OCI-M1 (cell line): ENCODE results near the gene ELAVL2.
"Not testable (repeated sequence)": the region's sequence is repeated elsewhere in the genome, so short reads cannot be mapped to it uniquely, and the experiment has no call there.

Source experiments
- DNase-seq: peaks from one replicate; lab custom pipeline; 2025; lab: John Stamatoyannopoulos, UW

Gene ELAVL2

DNA sequence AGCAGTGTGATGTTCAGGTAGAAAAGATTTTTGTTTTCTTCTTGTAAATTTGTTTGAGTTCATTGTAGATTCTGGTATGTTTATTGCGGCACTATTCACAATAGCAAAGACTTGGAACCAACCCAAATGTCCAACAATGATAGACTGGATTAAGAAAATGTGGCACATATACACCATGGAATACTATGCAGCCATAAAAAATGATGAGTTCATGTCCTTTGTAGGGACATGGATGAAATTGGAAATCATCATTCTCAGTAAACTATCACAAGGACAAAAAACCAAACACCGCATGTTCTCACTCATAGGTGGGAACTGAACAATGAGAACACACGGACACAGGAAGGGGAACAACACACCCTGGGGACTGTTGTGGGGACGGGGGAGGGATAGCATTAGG, 103.0 kb downstream of the ELAVL2 start:
- not testable (repeated sequence) for DNase-seq

DNA sequence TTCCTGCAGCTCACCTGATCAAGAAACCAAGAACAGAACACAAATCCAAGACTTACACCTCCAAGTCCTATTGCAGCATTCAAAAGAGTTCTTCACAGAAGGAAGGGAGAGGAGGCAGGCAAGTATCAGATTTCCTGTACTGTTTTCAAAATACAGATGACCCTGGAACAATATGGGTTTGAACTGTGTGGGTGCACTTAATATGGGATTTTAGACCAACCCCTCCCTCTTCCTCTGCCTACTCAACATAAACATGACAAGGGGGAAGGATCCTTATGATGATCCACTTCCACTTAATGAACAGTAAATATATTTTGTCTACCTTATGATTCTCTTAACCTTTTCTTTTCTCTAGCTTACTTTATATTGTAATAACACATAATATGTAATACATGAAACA, 104.6 kb downstream of the ELAVL2 start:
- DNase-seq: no peak

DNA sequence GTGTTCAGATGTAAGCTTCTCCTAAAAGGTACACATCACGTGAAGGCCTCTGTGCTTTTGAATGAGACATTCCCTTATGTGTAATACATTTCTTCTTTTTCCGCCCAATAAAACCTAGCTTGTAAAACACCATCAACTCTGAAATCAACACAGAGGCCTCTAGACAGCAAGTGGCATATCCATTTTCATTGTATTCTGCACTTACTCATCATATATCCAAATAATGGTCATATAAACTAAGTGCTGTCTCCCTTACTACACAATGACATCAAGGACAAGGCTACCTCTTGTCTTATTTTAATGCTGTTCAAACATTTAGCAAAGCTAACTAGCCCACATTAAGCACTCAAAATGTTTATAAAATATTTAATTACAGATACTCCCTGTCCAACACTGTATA, 108.5 kb downstream of the ELAVL2 start:
- DNase-seq: no peak

GRCh38 chr9:23707249-23707648, 118.8 kb downstream of the ELAVL2 start:
- DNase-seq: no peak

GRCh38 chr9:23702311-23702922, 123.6 kb downstream of the ELAVL2 start:
- DNase-seq: no peak

- DNase-seq: no peak
These were observed 124.7 kb downstream of the ELAVL2 start for GRCh38 chr9:23701291-23701690.

DNA sequence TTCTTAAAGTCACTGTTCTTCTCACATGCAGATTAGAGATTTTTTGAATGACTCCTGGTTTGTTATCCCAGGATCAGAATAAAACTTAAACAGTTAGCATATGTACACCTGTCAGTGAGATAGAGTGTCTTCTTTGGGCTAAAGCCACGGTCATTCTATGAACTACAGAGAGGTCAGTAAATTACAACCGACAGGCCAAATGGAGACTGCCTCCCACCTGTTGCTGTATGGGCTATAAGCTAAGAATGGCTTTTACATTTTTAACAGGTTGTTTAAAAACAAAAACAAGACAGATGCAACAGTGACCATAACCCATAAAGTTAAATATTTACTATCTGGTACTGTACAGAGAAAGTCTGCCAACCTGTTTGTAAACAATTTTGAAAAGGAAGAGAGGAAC, 125.7 kb downstream of the ELAVL2 start:
- DNase-seq: no peak

DNA sequence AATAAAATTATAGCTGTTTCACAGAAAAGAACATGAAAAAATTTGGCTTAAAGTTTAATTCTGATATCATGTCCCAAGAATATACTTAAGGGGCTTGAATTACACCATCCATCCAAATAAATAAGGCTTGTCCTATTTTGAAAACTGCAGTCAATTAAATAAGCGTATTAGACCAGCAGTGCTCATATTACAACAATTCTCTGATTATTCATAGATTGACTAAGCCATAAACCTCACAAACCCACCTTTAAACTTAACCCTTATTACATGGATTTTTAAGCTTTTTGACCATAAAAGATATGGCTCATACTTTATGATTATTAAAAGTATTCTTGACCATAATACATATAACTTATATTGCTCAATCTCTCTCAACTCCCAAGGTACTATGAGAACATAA, 127.9 kb downstream of the ELAVL2 start:
- DNase-seq: no peak

DNA sequence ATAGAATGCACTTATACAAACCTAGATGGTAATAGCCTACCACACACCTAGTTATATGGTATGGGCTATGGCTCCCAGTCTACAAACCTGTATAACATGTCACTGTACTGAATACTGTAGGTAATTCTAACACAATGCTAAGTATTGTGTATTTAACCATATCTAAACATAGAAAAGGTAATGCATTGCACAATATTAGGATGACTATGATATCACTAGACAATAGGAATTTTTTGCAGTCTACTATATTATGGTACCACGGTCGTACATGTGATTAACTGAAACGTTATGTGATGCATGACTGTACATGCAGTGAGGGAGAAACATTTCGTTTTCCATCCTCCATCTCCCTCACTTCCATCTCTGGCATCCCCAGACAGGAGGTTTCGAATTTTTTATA, 130.5 kb downstream of the ELAVL2 start:
- no peak for DNase-seq

DNA sequence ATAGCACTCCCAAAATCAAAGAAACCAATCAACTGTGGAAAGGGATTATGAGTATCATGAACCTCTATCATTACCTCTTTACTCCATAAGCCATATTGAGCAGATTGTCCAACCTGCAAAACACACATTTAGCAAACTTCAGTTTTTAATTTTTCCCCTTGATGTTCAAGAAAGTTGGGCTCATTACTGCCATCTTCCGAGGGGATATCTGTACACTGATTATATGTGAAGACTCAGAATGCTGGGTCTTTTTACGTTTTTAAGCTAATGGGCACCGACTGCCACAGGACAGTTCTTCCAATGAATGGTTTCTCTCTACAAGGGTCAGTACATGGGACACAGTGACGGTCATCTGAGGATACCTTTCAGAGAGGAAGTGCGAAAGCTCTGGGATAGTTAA, 132.7 kb downstream of the ELAVL2 start:
- DNase-seq: peak; percentile 79

GRCh38 chr9:23686896-23687295, 139.1 kb downstream of the ELAVL2 start:
- DNase-seq: no peak

- no peak for DNase-seq
These were observed 139.8 kb downstream of the ELAVL2 start for GRCh38 chr9:23686257-23686656.

GRCh38 chr9:23683611-23684061, 142.4 kb downstream of the ELAVL2 start:
- DNase-seq: no peak

- no peak for DNase-seq
These were observed 143.1 kb downstream of the ELAVL2 start for GRCh38 chr9:23682891-23683431.

DNA sequence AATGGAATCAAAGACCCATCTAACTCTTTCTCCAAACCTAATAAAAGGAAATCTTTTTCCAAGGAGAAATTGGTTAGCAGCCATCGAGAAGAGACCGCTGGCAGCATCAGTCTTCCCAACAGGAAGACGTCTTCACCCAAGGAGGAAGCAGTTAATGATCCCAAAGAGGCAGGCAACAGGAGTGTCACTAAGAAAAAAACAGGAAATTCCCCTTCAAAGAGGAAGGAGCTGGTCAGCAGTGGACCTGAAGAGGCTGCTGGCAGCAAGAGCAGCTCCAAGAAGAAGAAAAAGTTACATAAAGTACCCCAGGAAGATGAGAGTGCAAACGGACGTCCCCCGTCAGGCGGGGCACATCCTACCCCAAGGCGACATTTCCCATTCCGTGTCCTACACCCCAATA, 143.7 kb downstream of the ELAVL2 start:
- DNase-seq: peak; percentile 59

DNA sequence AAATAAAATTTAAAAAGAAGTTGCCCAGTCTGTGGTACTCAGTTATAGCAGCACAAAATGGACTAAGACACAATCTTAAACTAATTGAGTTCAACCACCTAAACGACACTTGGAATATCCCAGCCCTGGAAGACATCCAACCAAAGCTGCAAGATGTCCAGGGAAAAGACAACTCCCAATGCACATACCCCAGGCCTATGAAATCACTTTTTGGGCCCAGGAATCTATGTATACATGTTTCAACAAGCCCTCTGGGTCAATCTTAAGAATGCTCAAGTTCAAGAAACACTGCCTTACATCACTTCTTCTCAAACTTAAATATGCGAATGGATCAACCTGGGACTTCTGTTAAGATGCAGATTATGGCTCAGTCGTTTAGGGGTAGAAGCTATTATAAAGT, 148.6 kb downstream of the ELAVL2 start:
- DNase-seq: no peak

DNA sequence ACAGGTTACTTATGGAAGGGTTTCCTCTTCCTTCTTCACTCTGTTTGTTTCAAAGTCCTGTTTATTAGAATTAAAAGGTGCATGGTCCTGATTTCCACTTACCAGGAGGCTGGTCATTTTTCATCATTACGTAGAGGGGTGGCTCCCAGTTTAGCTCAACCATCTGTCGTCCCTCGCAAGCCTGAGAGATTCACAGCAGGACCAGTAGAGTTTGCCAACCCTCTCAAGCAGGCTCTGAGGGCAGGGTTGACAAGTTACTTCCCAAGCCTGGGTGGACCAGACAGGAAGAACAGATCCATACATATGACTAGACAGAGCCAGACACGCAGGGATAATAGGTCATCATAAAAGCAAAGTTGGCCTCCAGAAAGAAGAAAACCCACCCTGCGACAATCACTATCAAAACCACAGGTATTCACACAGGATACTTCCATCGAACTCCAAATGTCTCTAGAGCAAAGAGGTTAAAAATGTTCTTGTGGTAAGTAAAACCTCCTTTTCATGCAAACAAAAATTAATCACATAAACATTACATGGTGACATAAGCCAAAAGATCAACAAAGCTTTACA, 151.9 kb downstream of the ELAVL2 start:
- no peak for DNase-seq

- DNase-seq: no peak
These were observed 153.9 kb downstream of the ELAVL2 start for GRCh38 chr9:23672151-23672550.

- DNase-seq: no peak
These were observed 156.3 kb downstream of the ELAVL2 start for GRCh38 chr9:23669776-23670175.

GRCh38 chr9:23665635-23666034, 160.4 kb downstream of the ELAVL2 start:
- no peak for DNase-seq

GRCh38 chr9:23665051-23665450, 161.0 kb downstream of the ELAVL2 start:
- no peak for DNase-seq

DNA sequence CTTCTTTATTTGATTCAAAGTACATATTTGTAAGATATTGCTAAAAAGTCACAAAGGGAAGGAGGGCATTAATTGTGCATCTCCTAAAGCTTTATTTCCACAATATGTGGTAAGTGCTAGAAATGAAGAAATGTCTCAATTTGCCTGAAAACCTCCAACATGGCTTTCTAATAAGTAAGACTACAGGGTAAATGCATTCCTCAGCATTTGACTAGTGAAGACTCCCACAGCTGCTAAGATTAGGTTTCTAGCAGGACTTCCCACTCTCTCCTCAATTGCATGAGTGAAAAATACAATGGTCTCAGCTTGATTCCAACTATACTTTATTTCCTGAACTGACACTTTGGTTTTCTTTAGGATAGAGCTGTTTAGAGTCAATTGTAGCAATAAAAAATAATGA, 162.1 kb downstream of the ELAVL2 start:
- no peak for DNase-seq

DNA sequence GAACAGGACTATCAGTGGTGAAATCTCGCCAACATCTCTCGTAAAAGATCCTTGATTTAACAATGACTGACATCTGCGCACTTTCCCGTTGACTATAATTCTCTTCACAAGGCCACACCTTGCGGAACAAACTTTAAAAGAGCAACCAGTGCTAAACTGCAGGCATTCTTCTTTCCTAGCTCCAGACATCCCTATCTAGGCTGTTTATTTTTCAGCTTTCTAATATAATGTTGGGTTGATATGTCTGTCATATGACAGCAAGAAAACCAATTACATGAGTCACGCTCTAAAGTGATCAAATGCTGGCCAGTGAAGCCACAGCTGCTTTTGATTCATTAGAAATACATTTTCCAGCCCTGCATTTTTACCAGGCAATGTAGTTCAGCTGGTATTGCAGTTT, 162.5 kb downstream of the ELAVL2 start:
- DNase-seq: no peak

GRCh38 chr9:23663125-23663524, 162.9 kb downstream of the ELAVL2 start:
- no peak for DNase-seq
